H1 (cell line): Measurements from ENCODE around the gene KRTAP3-1. TPM values are rescaled to one million over a fixed set of nuclear protein-coding genes. Genes with fewer than 3 reads are reported as not detected.

ENCODE experiments used
- BACH1 ChIP-seq: IDR thresholded peaks from 2 replicates; pipeline ENCODE4 v1.6.1; 2012; ENCODE audit warnings: low read length, improper control_type of control experiment
- MAFK ChIP-seq: IDR thresholded peaks from 2 replicates; pipeline ENCODE4 v1.6.1; 2012; ENCODE audit warnings: low read depth, mild to moderate bottlenecking, improper control_type of control experiment, low read length
- PHF8 ChIP-seq: fragments of 200-600 bp; sonication (generic); conservative IDR thresholded peaks from 2 replicates; pipeline ENCODE4 v1.7.1; 2012; ENCODE audit warnings: low read depth, mild to moderate bottlenecking, inconsistent platforms, low read length, moderate library complexity
- SP2 ChIP-seq: IDR thresholded peaks from 2 replicates; pipeline ENCODE4 v1.6.1; 2012; ENCODE audit warnings: mild to moderate bottlenecking, low read length, inconsistent platforms
- polyA plus RNA-seq, 7 experiments: library from polyadenylated mRNA; depleted of rRNA in 3 of 7; stranded (reverse) in 5 of 7; unstranded in 2 of 7; fragments of >200 nt in 5 of 7; fragments of 200-250 nt in 2 of 7; gene quantifications; 1 replicate in 5 of 7; 2 replicates in 1 of 7; 4 replicates in 1 of 7; pipeline versions ENCODE4 v1.2.1 to v1.2.3, GENCODE V29; 2011 to 2013; ENCODE audit warnings: missing spikeins in 2 of 7, mixed read lengths in 2 of 7
- total RNA-seq: library from RNA; stranded (reverse); fragmentation: NEBNext Ultra II Directional; extraction: Animal tissue kit (Norgen Biotek cat#: 25700); gene quantifications from 2 replicates; pipeline ENCODE4 v1.2.1, GENCODE V29; 2021
- TF ChIP-seq, protein P1 (sequence below): fragments of 300-600 bp; sonication (generic); IDR thresholded peaks from 2 replicates; pipeline ENCODE4 v1.7.1; 2012; ENCODE audit warnings: low read length, moderate library complexity, mild to moderate bottlenecking, inconsistent platforms; ENCODE audit not compliant: insufficient replicate concordance

The KRTAP3-1 gene
- total and polyA plus RNA-seq, 2 of the 8 experiments (the other 6 are each of a cell fraction or from before 2014, with no cell fraction given), result not detected

DNA sequence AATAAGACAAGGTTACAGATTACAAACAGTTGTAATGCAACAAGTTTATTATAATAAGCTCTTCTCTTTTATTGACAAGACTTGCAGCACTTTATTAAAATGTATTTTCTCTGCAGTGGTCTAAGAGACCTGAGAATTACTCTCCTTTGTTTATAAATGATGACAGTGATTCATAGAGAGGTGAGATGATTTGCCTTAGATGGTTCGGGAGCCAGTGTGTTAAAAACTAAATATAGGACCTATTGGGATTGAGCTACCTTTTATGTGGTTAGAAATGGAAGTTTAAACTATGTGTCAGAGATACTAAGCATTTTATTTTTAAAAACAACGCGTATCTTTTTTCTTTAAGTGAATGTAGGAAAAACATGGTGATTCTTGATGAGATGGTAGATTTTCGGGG lies 12.1 kb downstream of the KRTAP3-1 start (continued):
- TF ChIP-seq, protein P1, sequence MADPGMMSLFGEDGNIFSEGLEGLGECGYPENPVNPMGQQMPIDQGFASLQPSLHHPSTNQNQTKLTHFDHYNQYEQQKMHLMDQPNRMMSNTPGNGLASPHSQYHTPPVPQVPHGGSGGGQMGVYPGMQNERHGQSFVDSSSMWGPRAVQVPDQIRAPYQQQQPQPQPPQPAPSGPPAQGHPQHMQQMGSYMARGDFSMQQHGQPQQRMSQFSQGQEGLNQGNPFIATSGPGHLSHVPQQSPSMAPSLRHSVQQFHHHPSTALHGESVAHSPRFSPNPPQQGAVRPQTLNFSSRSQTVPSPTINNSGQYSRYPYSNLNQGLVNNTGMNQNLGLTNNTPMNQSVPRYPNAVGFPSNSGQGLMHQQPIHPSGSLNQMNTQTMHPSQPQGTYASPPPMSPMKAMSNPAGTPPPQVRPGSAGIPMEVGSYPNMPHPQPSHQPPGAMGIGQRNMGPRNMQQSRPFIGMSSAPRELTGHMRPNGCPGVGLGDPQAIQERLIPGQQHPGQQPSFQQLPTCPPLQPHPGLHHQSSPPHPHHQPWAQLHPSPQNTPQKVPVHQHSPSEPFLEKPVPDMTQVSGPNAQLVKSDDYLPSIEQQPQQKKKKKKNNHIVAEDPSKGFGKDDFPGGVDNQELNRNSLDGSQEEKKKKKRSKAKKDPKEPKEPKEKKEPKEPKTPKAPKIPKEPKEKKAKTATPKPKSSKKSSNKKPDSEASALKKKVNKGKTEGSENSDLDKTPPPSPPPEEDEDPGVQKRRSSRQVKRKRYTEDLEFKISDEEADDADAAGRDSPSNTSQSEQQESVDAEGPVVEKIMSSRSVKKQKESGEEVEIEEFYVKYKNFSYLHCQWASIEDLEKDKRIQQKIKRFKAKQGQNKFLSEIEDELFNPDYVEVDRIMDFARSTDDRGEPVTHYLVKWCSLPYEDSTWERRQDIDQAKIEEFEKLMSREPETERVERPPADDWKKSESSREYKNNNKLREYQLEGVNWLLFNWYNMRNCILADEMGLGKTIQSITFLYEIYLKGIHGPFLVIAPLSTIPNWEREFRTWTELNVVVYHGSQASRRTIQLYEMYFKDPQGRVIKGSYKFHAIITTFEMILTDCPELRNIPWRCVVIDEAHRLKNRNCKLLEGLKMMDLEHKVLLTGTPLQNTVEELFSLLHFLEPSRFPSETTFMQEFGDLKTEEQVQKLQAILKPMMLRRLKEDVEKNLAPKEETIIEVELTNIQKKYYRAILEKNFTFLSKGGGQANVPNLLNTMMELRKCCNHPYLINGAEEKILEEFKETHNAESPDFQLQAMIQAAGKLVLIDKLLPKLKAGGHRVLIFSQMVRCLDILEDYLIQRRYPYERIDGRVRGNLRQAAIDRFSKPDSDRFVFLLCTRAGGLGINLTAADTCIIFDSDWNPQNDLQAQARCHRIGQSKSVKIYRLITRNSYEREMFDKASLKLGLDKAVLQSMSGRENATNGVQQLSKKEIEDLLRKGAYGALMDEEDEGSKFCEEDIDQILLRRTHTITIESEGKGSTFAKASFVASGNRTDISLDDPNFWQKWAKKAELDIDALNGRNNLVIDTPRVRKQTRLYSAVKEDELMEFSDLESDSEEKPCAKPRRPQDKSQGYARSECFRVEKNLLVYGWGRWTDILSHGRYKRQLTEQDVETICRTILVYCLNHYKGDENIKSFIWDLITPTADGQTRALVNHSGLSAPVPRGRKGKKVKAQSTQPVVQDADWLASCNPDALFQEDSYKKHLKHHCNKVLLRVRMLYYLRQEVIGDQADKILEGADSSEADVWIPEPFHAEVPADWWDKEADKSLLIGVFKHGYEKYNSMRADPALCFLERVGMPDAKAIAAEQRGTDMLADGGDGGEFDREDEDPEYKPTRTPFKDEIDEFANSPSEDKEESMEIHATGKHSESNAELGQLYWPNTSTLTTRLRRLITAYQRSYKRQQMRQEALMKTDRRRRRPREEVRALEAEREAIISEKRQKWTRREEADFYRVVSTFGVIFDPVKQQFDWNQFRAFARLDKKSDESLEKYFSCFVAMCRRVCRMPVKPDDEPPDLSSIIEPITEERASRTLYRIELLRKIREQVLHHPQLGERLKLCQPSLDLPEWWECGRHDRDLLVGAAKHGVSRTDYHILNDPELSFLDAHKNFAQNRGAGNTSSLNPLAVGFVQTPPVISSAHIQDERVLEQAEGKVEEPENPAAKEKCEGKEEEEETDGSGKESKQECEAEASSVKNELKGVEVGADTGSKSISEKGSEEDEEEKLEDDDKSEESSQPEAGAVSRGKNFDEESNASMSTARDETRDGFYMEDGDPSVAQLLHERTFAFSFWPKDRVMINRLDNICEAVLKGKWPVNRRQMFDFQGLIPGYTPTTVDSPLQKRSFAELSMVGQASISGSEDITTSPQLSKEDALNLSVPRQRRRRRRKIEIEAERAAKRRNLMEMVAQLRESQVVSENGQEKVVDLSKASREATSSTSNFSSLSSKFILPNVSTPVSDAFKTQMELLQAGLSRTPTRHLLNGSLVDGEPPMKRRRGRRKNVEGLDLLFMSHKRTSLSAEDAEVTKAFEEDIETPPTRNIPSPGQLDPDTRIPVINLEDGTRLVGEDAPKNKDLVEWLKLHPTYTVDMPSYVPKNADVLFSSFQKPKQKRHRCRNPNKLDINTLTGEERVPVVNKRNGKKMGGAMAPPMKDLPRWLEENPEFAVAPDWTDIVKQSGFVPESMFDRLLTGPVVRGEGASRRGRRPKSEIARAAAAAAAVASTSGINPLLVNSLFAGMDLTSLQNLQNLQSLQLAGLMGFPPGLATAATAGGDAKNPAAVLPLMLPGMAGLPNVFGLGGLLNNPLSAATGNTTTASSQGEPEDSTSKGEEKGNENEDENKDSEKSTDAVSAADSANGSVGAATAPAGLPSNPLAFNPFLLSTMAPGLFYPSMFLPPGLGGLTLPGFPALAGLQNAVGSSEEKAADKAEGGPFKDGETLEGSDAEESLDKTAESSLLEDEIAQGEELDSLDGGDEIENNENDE, result no peak
- TF ChIP-seq MAFK, result no peak
- no peak for TF ChIP-seq BACH1
- no peak for TF ChIP-seq PHF8
- no peak for TF ChIP-seq SP2
